OCI-LY7 (cell line): Measurements from ENCODE around the gene LIPK. TPM values are rescaled to one million over a fixed set of nuclear protein-coding genes. Genes with fewer than 3 reads are reported as not detected.

Experiments
- BruUV-seq: library from RNA; stranded (reverse); fragments of 400-500 nt; replicated peaks from 2 replicates; lab custom pipeline; 2021; lab: Mats Ljungman, UMichigan
- CTCF ChIA-PET: fragments of 300-600 bp; sonication (Branson Sonifier 250); formaldehyde crosslinking; loops from one replicate; lab custom pipeline; 2022; ENCODE audit warnings: antibody characterized with exemption; ENCODE audit not compliant: unreplicated experiment; lab: Charles Lee
- POLR2A ChIA-PET: fragments of 300-600 bp; sonication (Branson Sonifier 250); formaldehyde crosslinking; loops from one replicate; lab custom pipeline; 2022; ENCODE audit warnings: antibody characterized with exemption; lab: Charles Lee
- DNase-seq: peaks from one replicate; pipeline ENCODE4 v3.0.0-alpha.2; 2015; ENCODE audit warnings: low spot score
- H2AFZ ChIP-seq: fragments of 200-600 bp; sonication (generic), shearing (Covaris generic); 2 replicates; pipeline ENCODE4 v1.6.1; 2014; ENCODE audit warnings: mild to moderate bottlenecking, antibody characterized with exemption, low read length, moderate library complexity
- H3K27ac ChIP-seq: fragments of 200-600 bp; sonication (generic); 2 replicates; pipeline ENCODE4 v1.5.1; 2014; ENCODE audit warnings: mixed run types, low read depth, mild to moderate bottlenecking, moderate library complexity, low read length, inconsistent platforms; ENCODE audit not compliant: poor library complexity, severe bottlenecking
- H3K36me3 ChIP-seq: fragments of 200-600 bp; sonication (generic); 2 replicates; pipeline ENCODE4 v1.6.1; 2014; ENCODE audit warnings: mild to moderate bottlenecking, antibody characterized with exemption, low read length, moderate library complexity, mixed read lengths; ENCODE audit not compliant: insufficient read depth
- H3K4me1 ChIP-seq: fragments of 200-600 bp; sonication (generic); 2 replicates; pipeline ENCODE4 v1.5.1; 2014; ENCODE audit warnings: mild to moderate bottlenecking, low read length; ENCODE audit not compliant: insufficient read depth, poor library complexity, severe bottlenecking
- H3K4me2 ChIP-seq: fragments of 200-600 bp; sonication (generic); 2 replicates; pipeline ENCODE4 v1.6.1; 2014; ENCODE audit warnings: mild to moderate bottlenecking, low read length
- H3K4me3 ChIP-seq: fragments of 200-600 bp; sonication (generic); 2 replicates; pipeline ENCODE4 v1.5.1; 2014; ENCODE audit warnings: mild to moderate bottlenecking, low read depth, low read length; ENCODE audit not compliant: poor library complexity, severe bottlenecking
- H3K79me2 ChIP-seq: fragments of 200-600 bp; sonication (generic); 2 replicates; pipeline ENCODE4 v1.6.1; 2016; ENCODE audit warnings: low read depth, mild to moderate bottlenecking, low read length, moderate library complexity, mixed read lengths; ENCODE audit not compliant: insufficient read depth
- H3K9me2 ChIP-seq: fragments of 200-600 bp; sonication (generic); 2 replicates; pipeline ENCODE4 v1.6.1; 2016; ENCODE audit warnings: mild to moderate bottlenecking, low read length, mixed read lengths; ENCODE audit not compliant: insufficient read depth
- H3K9me3 ChIP-seq: fragments of 200-600 bp; sonication (generic); 2 replicates; pipeline ENCODE4 v1.6.1; 2014; ENCODE audit warnings: mild to moderate bottlenecking, mixed run types, low read length, mixed read lengths
- H4K20me1 ChIP-seq: fragments of 200-600 bp; sonication (generic); 2 replicates; pipeline ENCODE4 v1.6.1; 2014; ENCODE audit warnings: mild to moderate bottlenecking, antibody characterized with exemption, low read length, moderate library complexity, mixed read lengths; ENCODE audit not compliant: insufficient read depth
- CTCF ChIP-seq: fragments of 200-600 bp; sonication (generic); conservative IDR thresholded peaks from 2 replicates; pipeline ENCODE4 v1.5.1; 2014; ENCODE audit warnings: mild to moderate bottlenecking, antibody characterized with exemption, low read length, moderate library complexity, mixed read lengths
- EZH2phosphoT487 ChIP-seq: fragments of 200-600 bp; sonication (generic); IDR thresholded peaks from 2 replicates; pipeline ENCODE4 v1.6.1; 2018; ENCODE audit warnings: low read depth, borderline replicate concordance, mild to moderate bottlenecking, mixed run types, antibody characterized with exemption, low read length, moderate library complexity, mixed read lengths
- intact Hi-C: fragments of 100-400 bp; cut with micrococcal nuclease; formaldehyde crosslinking; loops from one replicate; pipeline ENCODE4 v1.10.0; 2022; ENCODE audit not compliant: unreplicated experiment
- total RNA-seq, 2 experiments: library from RNA; depleted of rRNA in 1 of 2; stranded (reverse); fragments of >200 nt in 1 of 2; shearing (Covaris generic) in 1 of 2; gene quantifications; 2 replicates each; pipeline ENCODE4 v1.2.3, GENCODE V29; 2014 to 2022

LIPK gene
- total RNA-seq, 2 experiments from 2014 or later: not detected

GRCh38 chr10:88765816-88766215 lies 59.8 kb downstream of the LIPK start:
- intact Hi-C loops: no loop called here
- Histone ChIP-seq H3K4me2 (no peak overlapping the region), H3K36me3 (no peaks in the 10 kb centered on the region), H3K27ac (no peak overlapping the region), H3K4me3 (no peak overlapping the region), H3K4me1 (no peaks in the 10 kb centered on the region), H3K9me3 (no peaks in the 10 kb centered on the region), H3K79me2 (no peaks in the 10 kb centered on the region), H4K20me1 (no peaks in the 10 kb centered on the region), H3K9me2 (no peaks in the 10 kb centered on the region), H2AFZ (no peak overlapping the region)
- ChIA-PET CTCF (no interaction called here), POLR2A (interaction anchor here (1.6 kb wide), 1 partner anchor 7 kb away, joined by 5 read pairs; no protein-coding TSS in a partner anchor)
- no peak for TF ChIP-seq CTCF
- TF ChIP-seq EZH2phosphoT487: no peak
- no peak for DNase-seq
- BruUV-seq: no TSS peak

GRCh38 chr10:88769384-88769783 lies 63.3 kb downstream of the LIPK start:
- POLR2A ChIA-PET: interaction anchor here (0.7 to 1.0 kb wide), 3 partner anchors 11 to 40 kb away, joined by 3 read pairs; no protein-coding TSS in a partner anchor

More at GRCh38 chr10:88769384-88769783, 63.3 kb downstream of the LIPK start:
- intact Hi-C loops: no loop called here
- no peaks in the 10 kb centered on the region for H3K9me2 ChIP-seq
- TF ChIP-seq EZH2phosphoT487 (no peak), CTCF (no peak)
- no peaks in the 10 kb centered on the region for H3K79me2 ChIP-seq
- H3K36me3 ChIP-seq: no peaks in the 10 kb centered on the region
- H3K4me2 ChIP-seq: no peak overlapping the region
- no TSS peak for BruUV-seq
- H2AFZ ChIP-seq: no peak overlapping the region
- DNase-seq: no peak
- CTCF ChIA-PET: no interaction called here
- H3K4me3 ChIP-seq: no peak overlapping the region
- H3K4me1 ChIP-seq: no peaks in the 10 kb centered on the region
- no peak overlapping the region for H3K27ac ChIP-seq
- no peaks in the 10 kb centered on the region for H4K20me1 ChIP-seq
- H3K9me3 ChIP-seq: no peaks in the 10 kb centered on the region
